H1 (cell line): ENCODE data around the gene PELO. TPM values are rescaled to one million over a fixed set of nuclear protein-coding genes. Genes with fewer than 3 reads are reported as not detected.
A peak's percentile ranks its signal among the peaks of the same experiment; 100 is the strongest.

Source experiments
- CBX8 ChIP-seq: fragments of 300-800, 300-1000 bp; sonication (generic); IDR thresholded peaks from 2 replicates; pipeline ENCODE4 v1.7.1; 2016; ENCODE audit warnings: low read depth, low read length, borderline replicate concordance
- CEBPB ChIP-seq: IDR thresholded peaks from 2 replicates; pipeline ENCODE4 v1.6.1; 2012; ENCODE audit warnings: low read depth, low read length
- CHD2 ChIP-seq: IDR thresholded peaks from 2 replicates; pipeline ENCODE4 v1.6.1; 2012; ENCODE audit warnings: low read length, improper control_type of control experiment
- CTCF ChIP-seq, 3 experiments: IDR thresholded peaks; 1 replicate in 2 of 3; 2 replicates in 1 of 3; pipeline versions ENCODE4 v1.5.1 to v1.6.1; 2011; ENCODE audit warnings: low read length in 3 of 3, mild to moderate bottlenecking in 3 of 3, inconsistent platforms in 2 of 3, low read depth in 1 of 3, moderate library complexity in 1 of 3; ENCODE audit not compliant: insufficient read depth in 1 of 3; ENCODE audit errors: control extremely low read depth in 1 of 3
- FOSL1 ChIP-seq: IDR thresholded peaks from 2 replicates; pipeline ENCODE4 v1.6.1; 2011; ENCODE audit warnings: mild to moderate bottlenecking, low read depth, low read length, moderate library complexity; ENCODE audit not compliant: insufficient read depth
- HDAC2 ChIP-seq, 2 experiments: fragments of 300-600 bp in 1 of 2; sonication (generic) in 1 of 2; IDR thresholded peaks; 2 replicates each; pipeline ENCODE4 v1.6.1; 2011 to 2012; ENCODE audit warnings: low read depth in 2 of 2, low read length in 2 of 2, mild to moderate bottlenecking in 2 of 2, moderate library complexity in 2 of 2, borderline replicate concordance in 1 of 2, inconsistent platforms in 1 of 2
- JUN ChIP-seq: IDR thresholded peaks from 2 replicates; pipeline ENCODE4 v1.6.1; 2011; ENCODE audit warnings: low read depth, mild to moderate bottlenecking, improper control_type of control experiment, low read length
- KDM1A ChIP-seq: fragments of 200-600, 300-600 bp; sonication (generic); IDR thresholded peaks from 2 replicates; pipeline ENCODE4 v1.7.1; 2016; ENCODE audit warnings: mild to moderate bottlenecking, low read length, borderline replicate concordance
- KDM4A ChIP-seq: IDR thresholded peaks from one replicate; pipeline ENCODE4 v1.7.1; 2012; ENCODE audit warnings: low read depth, mild to moderate bottlenecking, moderate library complexity, low read length, inconsistent platforms; ENCODE audit not compliant: severe bottlenecking
- KDM5A ChIP-seq: fragments of 200-600 bp; IDR thresholded peaks from 2 replicates; pipeline ENCODE4 v1.7.1; 2012; ENCODE audit warnings: mild to moderate bottlenecking, low read length, inconsistent platforms, mixed read lengths
- MAX ChIP-seq: IDR thresholded peaks from 2 replicates; pipeline ENCODE4 v1.6.1; 2012; ENCODE audit warnings: inconsistent platforms
- NANOG ChIP-seq: IDR thresholded peaks from 2 replicates; pipeline ENCODE4 v1.6.1; 2011; ENCODE audit warnings: low read length, low read depth, mild to moderate bottlenecking, inconsistent platforms; ENCODE audit not compliant: insufficient read depth, poor library complexity, severe bottlenecking
- POLR2A ChIP-seq, 2 experiments: IDR thresholded peaks; 1 replicate in 1 of 2; 2 replicates in 1 of 2; pipeline ENCODE4 v1.6.1; 2011; ENCODE audit warnings: low read depth in 2 of 2, low read length in 2 of 2, mild to moderate bottlenecking in 2 of 2; ENCODE audit errors: control extremely low read depth in 1 of 2
- POLR2AphosphoS5 ChIP-seq: IDR thresholded peaks from 2 replicates; pipeline ENCODE4 v1.6.1; 2011; ENCODE audit warnings: low read depth, low read length
- POU5F1 ChIP-seq: IDR thresholded peaks from 2 replicates; pipeline ENCODE4 v1.6.1; 2011; ENCODE audit warnings: low read depth, mild to moderate bottlenecking, low read length, moderate library complexity
- SP2 ChIP-seq: IDR thresholded peaks from 2 replicates; pipeline ENCODE4 v1.6.1; 2012; ENCODE audit warnings: mild to moderate bottlenecking, low read length, inconsistent platforms
- TAF7 ChIP-seq: optimal IDR thresholded peaks from 2 replicates; pipeline ENCODE3; 2011; ENCODE audit warnings: low read depth, mild to moderate bottlenecking, inconsistent platforms, low read length, moderate library complexity, borderline replicate concordance
- TCF12 ChIP-seq: IDR thresholded peaks from 2 replicates; pipeline ENCODE4 v1.6.1; 2011; ENCODE audit warnings: low read depth, mild to moderate bottlenecking, low read length
- ZNF274 ChIP-seq: IDR thresholded peaks from 2 replicates; pipeline ENCODE4 v1.7.0; 2012; ENCODE audit warnings: low read length, borderline replicate concordance; ENCODE audit errors: extremely low read depth
- polyA plus RNA-seq, 7 experiments: library from polyadenylated mRNA; depleted of rRNA in 3 of 7; stranded (reverse) in 5 of 7; unstranded in 2 of 7; fragments of >200 nt in 5 of 7; fragments of 200-250 nt in 2 of 7; gene quantifications; 1 replicate in 5 of 7; 2 replicates in 1 of 7; 4 replicates in 1 of 7; pipeline versions ENCODE4 v1.2.1 to v1.2.3, GENCODE V29; 2011 to 2013; ENCODE audit warnings: missing spikeins in 2 of 7, mixed read lengths in 2 of 7
- total RNA-seq: library from RNA; stranded (reverse); fragmentation: NEBNext Ultra II Directional; extraction: Animal tissue kit (Norgen Biotek cat#: 25700); gene quantifications from 2 replicates; pipeline ENCODE4 v1.2.1, GENCODE V29; 2021

The PELO gene
- total and polyA plus RNA-seq, 2 of the 8 experiments (the other 6 are each of a cell fraction or from before 2014, with no cell fraction given), result 10.8 to 18.5 TPM

GRCh38 chr5:52800394-52801213 is 12.9 kb downstream of the PELO start (continued):
- TF ChIP-seq TCF12 (no peak), KDM5A (no peak), NANOG (no peak), KDM1A (no peak), POLR2A (IDR thresholded peaks at IDR 0.05; ENCODE audit: control extremely low read depth in 1 of 2, low read depth in 2 of 2, low read length in 2 of 2) (peak in 1 of 2 experiments; percentile 49; a peak in 2 of 3 replicates), CBX8 (no peak), POLR2AphosphoS5 (peak; percentile 83), ZNF274 (no peak), MAX (peak; percentile 21; the same call in 1 of the 2 replicates), CEBPB (no peak), CHD2 (no peak), POU5F1 (no peak), HDAC2 (IDR thresholded peaks at IDR 0.05; ENCODE audit: borderline replicate concordance in 1 of 2, low read depth in 2 of 2, low read length in 2 of 2) (no peak; a peak in 1 of 4 replicates), SP2 (no peak), CTCF (IDR thresholded peaks at IDR 0.05; ENCODE audit: control extremely low read depth in 1 of 3, insufficient read depth in 1 of 3, low read depth in 1 of 3, low read length in 3 of 3) (peak in 1 of 3 experiments; percentile 6; a peak in 1 of 4 replicates), FOSL1 (no peak), JUN (no peak), TAF7 (no peak), KDM4A (peak; percentile 25)
